SH-SY5Y (cell line): ENCODE data around the gene TNFRSF4.

Experiments
- GATA2 ChIP-seq: IDR thresholded peaks from 2 replicates; pipeline ENCODE4 v1.6.1; 2011; ENCODE audit warnings: mild to moderate bottlenecking, low read depth, low read length
- GATA3 ChIP-seq: IDR thresholded peaks from 2 replicates; pipeline ENCODE4 v1.6.1; 2011; ENCODE audit warnings: low read depth, mild to moderate bottlenecking, low read length, moderate library complexity

Gene TNFRSF4

GRCh38 chr1:1221887-1222574 lies 8.1 kb upstream of the TNFRSF4 start:
- no peak for TF ChIP-seq GATA2
- no peak for TF ChIP-seq GATA3

DNA sequence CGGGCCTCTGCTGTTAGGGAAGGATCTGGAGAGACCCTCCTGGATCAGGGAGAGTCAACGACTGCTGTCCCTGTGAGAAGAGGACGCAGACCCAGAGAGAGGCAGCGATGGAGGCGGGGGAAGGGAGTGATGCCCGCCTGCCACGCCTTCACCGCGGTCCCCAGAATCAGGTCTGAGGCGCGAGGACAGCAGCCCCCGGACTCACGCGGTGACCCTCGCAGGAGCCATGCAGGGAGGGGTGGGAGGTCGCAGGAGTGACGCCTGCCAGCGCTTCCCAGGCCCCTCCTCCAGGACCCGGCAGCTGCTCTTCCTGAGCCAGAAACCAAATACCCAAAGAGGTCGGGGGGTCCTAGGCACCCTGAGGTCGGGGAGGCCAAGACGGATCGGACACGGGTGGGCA lies 6.2 kb upstream of the TNFRSF4 start:
- TF ChIP-seq GATA2 (no peak), GATA3 (no peak)

DNA sequence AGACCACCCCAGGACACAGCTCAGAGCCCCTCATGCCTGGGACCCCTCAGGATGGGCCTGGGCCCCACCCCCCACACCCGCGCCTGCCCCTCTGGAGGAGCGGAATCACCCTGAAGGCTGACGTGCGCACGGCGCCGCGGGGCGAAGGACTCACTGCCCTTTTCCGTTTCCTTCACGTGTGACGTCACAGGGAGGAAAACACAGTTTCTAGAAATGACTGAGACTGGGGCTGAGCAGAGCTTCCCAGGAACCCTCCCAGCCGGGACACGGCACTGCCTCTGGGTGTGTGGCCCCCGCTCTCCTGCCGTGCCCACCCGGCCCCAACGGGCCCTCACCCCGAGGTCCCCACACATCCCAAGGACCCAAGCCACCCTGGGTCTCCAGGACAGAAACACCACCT lies 5.4 kb upstream of the TNFRSF4 start:
- TF ChIP-seq GATA2 (no peak), GATA3 (no peak)

- TF ChIP-seq GATA3: no peak
- no peak for TF ChIP-seq GATA2
Observed at GRCh38 chr1:1218524-1219200, 4.7 kb upstream of the TNFRSF4 start.

GRCh38 chr1:1217621-1218523 lies 3.9 kb upstream of the TNFRSF4 start:
- TF ChIP-seq GATA3 (no peak), GATA2 (no peak)

- TF ChIP-seq GATA3 (no peak), GATA2 (no peak)
Observed at GRCh38 chr1:1216770-1217620, 3.0 kb upstream of the TNFRSF4 start.

GRCh38 chr1:1215881-1216605 lies 2.1 kb upstream of the TNFRSF4 start:
- TF ChIP-seq GATA2: no peak

- TF ChIP-seq GATA2: no peak
- no peak for TF ChIP-seq GATA3
Observed at GRCh38 chr1:1215080-1215676, 1.2 kb upstream of the TNFRSF4 start.

DNA sequence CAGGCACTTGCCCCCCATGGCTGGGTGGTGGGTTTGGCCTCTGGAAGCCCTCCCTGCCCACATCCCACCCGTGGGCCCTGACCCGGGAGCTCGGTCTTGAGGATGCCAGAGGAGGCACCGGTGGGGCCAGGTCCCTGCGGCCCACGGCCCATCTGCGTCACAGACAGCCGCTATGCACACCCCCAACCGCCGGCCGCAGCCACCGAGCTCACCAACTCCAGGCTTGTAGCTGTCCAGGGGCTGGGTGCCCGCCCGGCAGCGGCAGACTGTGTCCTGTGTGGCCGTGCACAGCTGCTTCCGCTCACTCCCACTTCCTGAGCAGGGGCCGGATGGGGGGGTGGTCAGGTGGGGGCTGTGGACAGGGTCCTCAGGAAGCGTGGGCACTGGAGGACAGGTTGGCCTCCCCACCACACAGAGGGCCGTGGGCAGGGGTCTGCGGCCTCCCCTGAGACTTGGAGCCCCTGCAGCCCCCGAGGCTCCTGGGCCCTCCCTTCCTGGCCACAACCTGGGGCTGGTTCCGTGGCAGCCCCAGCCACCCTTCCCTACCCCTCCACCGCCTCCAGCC lies 1.1 kb downstream of the TNFRSF4 start:
- TF ChIP-seq GATA2 (no peak), GATA3 (no peak)

DNA sequence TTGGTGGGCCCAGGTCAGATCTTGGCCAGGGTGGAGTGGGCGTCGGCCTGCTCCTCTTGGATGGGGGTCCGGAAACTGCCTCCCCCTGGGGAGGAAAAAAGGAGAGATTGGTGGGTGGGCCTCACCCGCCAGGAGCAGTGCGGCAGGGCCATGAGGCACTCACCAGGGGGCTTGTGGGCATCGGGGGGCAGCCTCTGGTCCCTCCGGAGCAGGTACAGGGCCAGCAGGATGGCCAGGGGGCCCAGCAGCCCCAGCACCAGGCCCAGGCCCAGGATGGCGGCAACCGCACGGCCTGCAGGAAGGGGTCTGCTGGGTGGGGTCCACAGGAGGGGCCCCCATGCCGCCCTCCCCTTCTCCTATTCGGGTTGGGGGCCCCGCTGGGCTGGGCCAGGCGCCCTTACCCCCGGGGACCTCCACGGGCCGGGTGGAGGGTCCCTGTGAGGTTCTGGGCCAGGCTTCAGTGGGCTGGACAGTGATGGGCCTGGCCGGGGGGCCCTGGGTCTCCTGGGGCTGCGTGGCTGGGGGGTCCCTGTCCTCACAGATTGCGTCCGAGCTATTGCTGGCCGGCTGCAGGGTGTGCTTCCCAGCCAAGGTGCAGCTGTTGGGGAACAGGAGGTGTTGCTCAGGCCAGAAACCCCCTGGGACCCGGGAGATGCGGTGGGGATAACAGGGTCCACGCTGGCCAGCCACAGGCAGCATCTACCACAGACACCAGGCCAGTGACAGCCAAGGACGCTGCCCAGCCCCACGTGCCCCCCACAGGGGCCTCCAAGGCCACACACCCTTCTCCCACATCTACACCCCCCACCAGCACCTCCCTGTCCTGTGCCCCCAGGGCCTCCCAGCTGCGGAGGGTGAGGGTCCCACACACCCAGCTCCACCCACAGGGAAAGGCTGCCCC lies 2.2 kb downstream of the TNFRSF4 start:
- no peak for TF ChIP-seq GATA3
- no peak for TF ChIP-seq GATA2

- TF ChIP-seq GATA3: no peak
- TF ChIP-seq GATA2: no peak
Observed at GRCh38 chr1:1210726-1211540, 3.0 kb downstream of the TNFRSF4 start.
